ENCODE measurements around the gene PRTFDC1.

Gene PRTFDC1

DNA sequence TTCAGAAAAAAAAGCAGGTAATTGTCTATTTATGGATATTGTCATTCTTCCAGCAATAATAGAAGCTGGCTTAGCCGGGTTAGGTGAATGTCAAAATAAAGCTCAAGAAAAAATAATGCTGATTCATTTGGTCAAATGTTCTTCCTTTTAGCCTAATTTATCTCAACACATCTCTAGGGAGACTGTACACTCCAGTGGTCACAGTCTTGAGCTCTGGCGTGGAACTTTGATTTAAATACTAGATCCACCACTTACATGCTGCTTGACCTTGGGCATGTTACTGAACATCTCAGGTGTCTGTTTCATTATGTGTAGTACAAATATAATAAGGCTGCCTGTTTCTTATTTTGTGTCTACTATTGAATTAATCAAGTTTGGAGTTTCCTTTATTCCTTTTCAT lies 22.0 kb downstream of the PRTFDC1 start:
- TF ChIP-seq ZBTB7A (IDR thresholded peaks at IDR 0.05; ENCODE audit: low read depth) = no peak
- TF ChIP-seq, protein P1, sequence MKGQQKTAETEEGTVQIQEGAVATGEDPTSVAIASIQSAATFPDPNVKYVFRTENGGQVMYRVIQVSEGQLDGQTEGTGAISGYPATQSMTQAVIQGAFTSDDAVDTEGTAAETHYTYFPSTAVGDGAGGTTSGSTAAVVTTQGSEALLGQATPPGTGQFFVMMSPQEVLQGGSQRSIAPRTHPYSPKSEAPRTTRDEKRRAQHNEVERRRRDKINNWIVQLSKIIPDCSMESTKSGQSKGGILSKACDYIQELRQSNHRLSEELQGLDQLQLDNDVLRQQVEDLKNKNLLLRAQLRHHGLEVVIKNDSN (IDR thresholded peaks at IDR 0.05) = no peak
- no peak for TF ChIP-seq CEBPB (IDR thresholded peaks at IDR 0.05)
- no peak for TF ChIP-seq NFIC (IDR thresholded peaks at IDR 0.05)
- no peak for TF ChIP-seq FOXM1 (IDR thresholded peaks at IDR 0.05; ENCODE audit: borderline replicate concordance, low read depth)
- TF ChIP-seq TCF12 (IDR thresholded peaks at IDR 0.05; ENCODE audit: low read depth) = no peak

DNA sequence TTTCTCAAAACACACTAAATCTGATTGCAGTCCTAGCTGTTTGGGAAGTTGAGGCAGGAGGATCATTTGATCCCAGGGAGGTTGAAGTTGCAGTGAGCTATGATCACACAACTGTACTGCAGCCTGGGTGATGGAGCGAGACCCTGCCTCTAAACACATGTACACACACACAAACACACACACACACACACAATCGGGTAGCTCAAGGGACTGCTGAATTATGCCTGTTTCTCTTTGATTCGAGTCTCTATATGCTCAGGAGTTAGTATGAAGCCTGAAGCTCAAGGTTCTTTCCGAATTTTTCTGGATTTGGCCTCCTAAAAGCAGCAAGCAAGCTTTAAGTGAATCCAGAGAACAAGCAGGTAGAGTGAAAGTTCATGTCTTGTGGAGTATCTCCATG lies 22.5 kb downstream of the PRTFDC1 start:
- no peak for TF ChIP-seq RAD21 (IDR thresholded peaks at IDR 0.05; ENCODE audit: low read depth)
- TF ChIP-seq FOXM1 (IDR thresholded peaks at IDR 0.05; ENCODE audit: borderline replicate concordance, low read depth) = no peak
- no peak for TF ChIP-seq CEBPB (IDR thresholded peaks at IDR 0.05)
- no peak for TF ChIP-seq EGR1 (IDR thresholded peaks at IDR 0.05)
- TF ChIP-seq MAX (IDR thresholded peaks at IDR 0.05) = no peak
- TF ChIP-seq CREB1 (IDR thresholded peaks at IDR 0.05; ENCODE audit: low read depth) = no peak
- TF ChIP-seq NFIC (IDR thresholded peaks at IDR 0.05) = no peak
- no peak for TF ChIP-seq EP300 (IDR thresholded peaks at IDR 0.05; ENCODE audit: borderline replicate concordance)
- no peak for TF ChIP-seq REST (IDR thresholded peaks at IDR 0.05; ENCODE audit: low read depth)
- TF ChIP-seq, protein P1 (IDR thresholded peaks at IDR 0.05) = no peak
- no peak for TF ChIP-seq ZBTB7A (IDR thresholded peaks at IDR 0.05; ENCODE audit: low read depth)

DNA sequence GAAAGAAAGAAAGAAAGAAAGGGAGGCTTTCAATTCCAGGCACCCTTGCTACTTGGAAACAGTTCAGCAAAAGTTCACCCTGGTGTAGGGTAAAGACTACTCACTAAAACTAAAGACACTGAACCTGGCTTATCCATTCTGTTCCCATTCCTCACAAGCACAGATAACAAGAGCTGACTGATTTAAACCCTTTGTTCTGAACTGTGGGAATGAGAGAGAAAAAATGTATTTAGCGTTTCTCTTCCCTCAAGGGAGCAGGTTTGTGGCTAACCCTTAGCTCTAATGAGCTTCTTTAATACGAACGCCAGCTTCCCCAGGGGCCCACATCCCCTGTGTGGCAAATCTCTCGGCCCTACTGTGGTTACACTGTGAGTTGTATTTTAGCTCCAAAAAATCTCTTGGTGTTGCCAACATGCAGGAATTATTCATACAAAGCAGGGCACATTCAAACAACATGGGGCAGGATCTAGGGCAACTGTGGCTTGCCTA lies 23.3 kb downstream of the PRTFDC1 start:
- TF ChIP-seq ZBTB7A (IDR thresholded peaks at IDR 0.05; ENCODE audit: low read depth) (no peak), EP300 (IDR thresholded peaks at IDR 0.05; ENCODE audit: borderline replicate concordance) (no peak), CREB1 (IDR thresholded peaks at IDR 0.05; ENCODE audit: low read depth) (no peak), RAD21 (IDR thresholded peaks at IDR 0.05; ENCODE audit: low read depth) (no peak), YY1 (IDR thresholded peaks at IDR 0.05; ENCODE audit: low read depth) (no peak), TAF1 (IDR thresholded peaks at IDR 0.05; ENCODE audit: low read depth) (no peak), TEAD4 (IDR thresholded peaks at IDR 0.05) (no peak), TCF12 (IDR thresholded peaks at IDR 0.05; ENCODE audit: low read depth) (no peak), FOXM1 (IDR thresholded peaks at IDR 0.05; ENCODE audit: borderline replicate concordance, low read depth) (no peak), REST (IDR thresholded peaks at IDR 0.05; ENCODE audit: low read depth) (no peak), MAX (IDR thresholded peaks at IDR 0.05) (no peak), CEBPB (IDR thresholded peaks at IDR 0.05) (no peak), EGR1 (IDR thresholded peaks at IDR 0.05) (no peak), NFIC (IDR thresholded peaks at IDR 0.05) (no peak)
- TF ChIP-seq, protein P1 (IDR thresholded peaks at IDR 0.05) = no peak

- no peak for TF ChIP-seq NFIC (IDR thresholded peaks at IDR 0.05)
- no peak for TF ChIP-seq YY1 (IDR thresholded peaks at IDR 0.05; ENCODE audit: low read depth)
- no peak for TF ChIP-seq TAF1 (IDR thresholded peaks at IDR 0.05; ENCODE audit: low read depth)
- no peak for TF ChIP-seq ZBTB7A (IDR thresholded peaks at IDR 0.05; ENCODE audit: low read depth)
- TF ChIP-seq CREB1 (IDR thresholded peaks at IDR 0.05; ENCODE audit: low read depth) = no peak
- no peak for TF ChIP-seq RAD21 (IDR thresholded peaks at IDR 0.05; ENCODE audit: low read depth)
- no peak for TF ChIP-seq EGR1 (IDR thresholded peaks at IDR 0.05)
- TF ChIP-seq FOXM1 (IDR thresholded peaks at IDR 0.05; ENCODE audit: borderline replicate concordance, low read depth) = no peak
- TF ChIP-seq, protein P1 (IDR thresholded peaks at IDR 0.05) = no peak
- no peak for TF ChIP-seq MAX (IDR thresholded peaks at IDR 0.05)
- TF ChIP-seq CEBPB (IDR thresholded peaks at IDR 0.05) = no peak
Observed at GRCh38 chr10:24928163-24928562, 24.2 kb downstream of the PRTFDC1 start.

DNA sequence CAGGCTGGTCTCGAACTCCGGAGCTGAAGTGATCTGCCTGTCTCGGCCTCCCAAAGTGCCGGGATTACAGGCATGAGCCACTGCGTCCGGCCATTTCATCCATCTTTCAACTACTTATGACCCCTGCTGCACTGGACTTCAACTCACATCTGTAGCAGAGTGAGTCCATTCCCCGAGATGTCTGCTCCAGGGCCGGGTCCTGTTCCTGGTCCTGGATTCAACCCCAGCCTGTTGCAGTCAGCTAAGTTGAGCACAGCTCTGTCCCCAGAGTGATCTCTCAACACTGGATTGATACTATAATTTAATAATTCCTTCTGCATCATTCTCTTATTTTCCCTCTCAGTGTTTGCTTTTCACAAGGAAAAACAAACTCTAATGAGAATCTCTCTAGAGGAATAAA lies 25.8 kb downstream of the PRTFDC1 start:
- TF ChIP-seq CEBPB (IDR thresholded peaks at IDR 0.05) (no peak), MAX (IDR thresholded peaks at IDR 0.05) (no peak), EGR1 (IDR thresholded peaks at IDR 0.05) (no peak), TCF12 (IDR thresholded peaks at IDR 0.05; ENCODE audit: low read depth) (no peak), NFIC (IDR thresholded peaks at IDR 0.05) (no peak), YY1 (IDR thresholded peaks at IDR 0.05; ENCODE audit: low read depth) (no peak), RAD21 (IDR thresholded peaks at IDR 0.05; ENCODE audit: low read depth) (no peak), FOXM1 (IDR thresholded peaks at IDR 0.05; ENCODE audit: borderline replicate concordance, low read depth) (no peak), ZBTB7A (IDR thresholded peaks at IDR 0.05; ENCODE audit: low read depth) (no peak), TAF1 (IDR thresholded peaks at IDR 0.05; ENCODE audit: low read depth) (no peak), REST (IDR thresholded peaks at IDR 0.05; ENCODE audit: low read depth) (no peak), TEAD4 (IDR thresholded peaks at IDR 0.05) (no peak), CREB1 (IDR thresholded peaks at IDR 0.05; ENCODE audit: low read depth) (no peak), EP300 (IDR thresholded peaks at IDR 0.05; ENCODE audit: borderline replicate concordance) (no peak)
- TF ChIP-seq, protein P1 (IDR thresholded peaks at IDR 0.05) = no peak
